ENCODE measurements around the gene CRLF1. TPM values are rescaled to one million over a fixed set of nuclear protein-coding genes. Genes with fewer than 3 reads are reported as not detected.

Gene CRLF1
- polyA plus RNA-seq, 3 donors: 0.19 TPM; not detected in 2

DNA sequence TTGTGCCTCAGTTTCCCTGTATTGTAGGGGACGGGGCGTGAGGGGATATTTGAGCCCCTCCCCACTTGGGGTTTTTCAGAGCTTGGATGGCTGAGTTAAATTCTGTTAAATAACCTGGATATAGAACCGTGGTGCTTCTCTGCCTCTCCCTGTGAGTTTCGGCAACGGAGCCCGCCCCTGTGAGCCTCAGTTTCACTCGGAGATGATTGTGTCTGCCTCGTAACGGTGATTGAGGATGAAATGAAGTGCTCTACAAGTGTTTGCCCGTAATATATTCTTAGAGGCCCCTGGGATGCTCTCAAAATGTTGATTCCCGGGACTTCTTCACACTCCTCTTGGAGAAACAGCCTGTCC, 48.4 kb downstream of the CRLF1 start:
- H3K79me2 ChIP-seq (ENCODE audit: insufficient read depth, low read length): peaks cover 38% of the 10 kb centered on the region
- no peaks in the 10 kb centered on the region for H3K27me3 ChIP-seq (ENCODE audit: control insufficient read depth in 2 of 2, insufficient read depth in 2 of 2, low read length in 2 of 2)
- intact Hi-C loops (cut with micrococcal nuclease): loop anchor here in 1 of 2 donors (5.0 kb wide), 1 partner anchor 36 kb away; the partner anchor contains the start of gene ELL
- peaks cover 16 to 19% of the 10 kb centered on the region in 2 donors for H3K36me3 ChIP-seq (replicated peaks in 1 of 2; ENCODE audit: control insufficient read depth in 1 of 2, insufficient read depth in 2 of 2, low read length in 2 of 2)
- 7% methylated on average over 9 of the region's 11 CpGs for WGBS (ENCODE audit: insufficient coverage)
- H3K4me3 ChIP-seq (replicated peaks in 1 of 3; ENCODE audit: low read depth in 2 of 3, low read length in 3 of 3): peak overlapping the region; percentile 75 to 96 (median 95)
- peak overlapping the region; percentile 95 for H3K9ac ChIP-seq (ENCODE audit: insufficient read depth, low read length, poor library complexity, severe bottlenecking)
- H3K27ac Mint-ChIP-seq: peak overlapping the region; percentile 93 to 97 (median 95)
- peak overlapping the region; percentile 69 to 97 for H3K27ac ChIP-seq (ENCODE audit: low read depth in 1 of 2, low read length in 2 of 2)
- peaks cover 17 to 19% of the 10 kb centered on the region in 2 donors for H3K36me3 Mint-ChIP-seq
- H3K4me1 Mint-ChIP-seq: peaks cover 16% of the 10 kb centered on the region
- no peaks in the 10 kb centered on the region for H4K20me1 ChIP-seq (ENCODE audit: insufficient read depth, low read length)
- no peaks in the 10 kb centered on the region for H3K9me3 Mint-ChIP-seq
- peaks cover 14 to 17% of the 10 kb centered on the region in 2 donors for H3K4me1 ChIP-seq (ENCODE audit: control insufficient read depth in 1 of 2, insufficient read depth in 2 of 2, low read length in 2 of 2)
- H3K27me3 Mint-ChIP-seq (ENCODE audit: low read depth in 3 of 3): peaks cover 0 to 3% (median 0%) of the 10 kb centered on the region in 3 donors
- H3K4me3 Mint-ChIP-seq: peak overlapping the region; percentile 88 to 90
- TF ChIP-seq, protein P1, sequence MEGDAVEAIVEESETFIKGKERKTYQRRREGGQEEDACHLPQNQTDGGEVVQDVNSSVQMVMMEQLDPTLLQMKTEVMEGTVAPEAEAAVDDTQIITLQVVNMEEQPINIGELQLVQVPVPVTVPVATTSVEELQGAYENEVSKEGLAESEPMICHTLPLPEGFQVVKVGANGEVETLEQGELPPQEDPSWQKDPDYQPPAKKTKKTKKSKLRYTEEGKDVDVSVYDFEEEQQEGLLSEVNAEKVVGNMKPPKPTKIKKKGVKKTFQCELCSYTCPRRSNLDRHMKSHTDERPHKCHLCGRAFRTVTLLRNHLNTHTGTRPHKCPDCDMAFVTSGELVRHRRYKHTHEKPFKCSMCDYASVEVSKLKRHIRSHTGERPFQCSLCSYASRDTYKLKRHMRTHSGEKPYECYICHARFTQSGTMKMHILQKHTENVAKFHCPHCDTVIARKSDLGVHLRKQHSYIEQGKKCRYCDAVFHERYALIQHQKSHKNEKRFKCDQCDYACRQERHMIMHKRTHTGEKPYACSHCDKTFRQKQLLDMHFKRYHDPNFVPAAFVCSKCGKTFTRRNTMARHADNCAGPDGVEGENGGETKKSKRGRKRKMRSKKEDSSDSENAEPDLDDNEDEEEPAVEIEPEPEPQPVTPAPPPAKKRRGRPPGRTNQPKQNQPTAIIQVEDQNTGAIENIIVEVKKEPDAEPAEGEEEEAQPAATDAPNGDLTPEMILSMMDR (IDR thresholded peaks at IDR 0.05): no peak
- peak overlapping the region; percentile 68 for H2AFZ ChIP-seq (ENCODE audit: insufficient read depth, low read depth, low read length, poor library complexity, severe bottlenecking)
- no peak for DNase-seq
- H3K4me2 ChIP-seq (replicated peaks; ENCODE audit: extremely low read depth, low read length, poor library complexity, severe bottlenecking): peak overlapping the region; percentile 100
- H3K9me3 ChIP-seq (replicated peaks in 1 of 2; ENCODE audit: control insufficient read depth in 1 of 2, insufficient read depth in 1 of 2, low read length in 2 of 2): no peaks in the 10 kb centered on the region

DNA sequence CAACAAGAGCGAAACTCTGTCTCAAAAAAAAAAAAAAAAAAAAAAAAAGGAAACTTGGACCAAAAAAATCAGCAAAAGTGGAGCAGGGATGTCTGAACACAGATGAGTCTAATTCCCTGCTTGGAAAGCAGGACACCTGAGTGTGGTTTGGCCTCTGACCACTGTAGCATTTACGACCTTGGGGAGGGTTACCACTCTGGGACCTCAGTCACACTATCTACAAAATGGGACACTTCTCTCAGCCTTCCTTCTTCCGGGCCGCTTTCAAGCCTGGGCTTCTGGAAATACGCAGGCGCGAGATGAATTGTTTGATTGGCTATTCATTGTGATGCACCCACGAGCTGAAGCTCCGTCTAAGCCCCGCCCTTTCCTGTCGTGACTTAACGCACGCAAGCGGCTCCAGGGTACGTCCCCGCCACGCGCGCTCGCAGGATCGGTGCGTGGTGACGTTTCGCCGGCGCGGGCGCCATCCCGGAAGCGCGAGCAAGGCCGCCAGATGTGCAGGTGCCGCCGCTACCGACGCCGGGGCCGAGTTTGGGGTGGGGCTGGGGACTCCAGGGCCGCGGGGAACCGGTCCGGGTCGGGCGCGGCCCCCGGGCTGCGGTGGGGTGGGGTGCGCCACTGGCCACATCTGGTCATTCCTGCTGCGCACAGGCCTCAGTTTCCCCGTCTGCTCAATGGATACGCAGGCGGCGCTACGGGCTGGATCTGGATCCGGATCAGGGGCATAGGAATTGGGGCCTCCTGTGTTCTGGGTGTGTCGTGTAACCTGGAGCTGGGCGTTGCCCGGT, 49.0 kb downstream of the CRLF1 start, which contains the start of gene KXD1:
Gene KXD1 (plus strand): TSS at position 460 of the 791 bp plus-strand sequence. CDS start 4,187 bp downstream, outside the sequence.
- 2% methylated on average over 55 of the region's 58 CpGs for WGBS (ENCODE audit: insufficient coverage)
- Histone ChIP-seq H2AFZ (ENCODE audit: insufficient read depth, low read depth, low read length, poor library complexity, severe bottlenecking) (peak within 1 kb of the TSS; percentile 68), H3K36me3 (replicated peaks in 1 of 2; ENCODE audit: control insufficient read depth in 1 of 2, insufficient read depth in 2 of 2, low read length in 2 of 2) (peaks cover 11 to 13% of the 10 kb centered on the region in 2 donors), H3K27ac (ENCODE audit: low read depth in 1 of 2, low read length in 2 of 2) (peak within 1 kb of the TSS; percentile 69 to 97), H3K9me3 (replicated peaks in 1 of 2; ENCODE audit: control insufficient read depth in 1 of 2, insufficient read depth in 1 of 2, low read length in 2 of 2) (no peaks in the 10 kb centered on the region), H3K4me1 (ENCODE audit: control insufficient read depth in 1 of 2, insufficient read depth in 2 of 2, low read length in 2 of 2) (peaks cover 14 to 17% of the 10 kb centered on the region in 2 donors), H3K79me2 (ENCODE audit: insufficient read depth, low read length) (peaks cover 38% of the 10 kb centered on the region), H3K4me3 (replicated peaks in 1 of 3; ENCODE audit: low read depth in 2 of 3, low read length in 3 of 3) (peak within 1 kb of the TSS; percentile 75 to 96 (median 95)), H3K27me3 (ENCODE audit: control insufficient read depth in 2 of 2, insufficient read depth in 2 of 2, low read length in 2 of 2) (no peaks in the 10 kb centered on the region), H3K9ac (ENCODE audit: insufficient read depth, low read length, poor library complexity, severe bottlenecking) (peak within 1 kb of the TSS; percentile 95), H3K4me2 (replicated peaks; ENCODE audit: extremely low read depth, low read length, poor library complexity, severe bottlenecking) (peak within 1 kb of the TSS; percentile 100), H4K20me1 (ENCODE audit: insufficient read depth, low read length) (no peaks in the 10 kb centered on the region)
- H3K4me3 Mint-ChIP-seq: peak within 1 kb of the TSS; percentile 88 to 90
- H3K27ac Mint-ChIP-seq: peak within 1 kb of the TSS; percentile 93 to 97 (median 95)
- peaks cover 16% of the 10 kb centered on the region for H3K4me1 Mint-ChIP-seq
- peak; percentile 99 to 100 (median 100) for DNase-seq
- no peaks in the 10 kb centered on the region for H3K9me3 Mint-ChIP-seq
- intact Hi-C loops (cut with micrococcal nuclease): loop anchor here (1.0 to 5.0 kb wide), 4 partner anchors 13 to 35 kb away; partner anchors contain the start of genes ELL (in 2 of the 2) and UBA52 (in 1 of the 2)
- H3K27me3 Mint-ChIP-seq (ENCODE audit: low read depth in 3 of 3): peaks cover 0 to 3% (median 0%) of the 10 kb centered on the region in 3 donors
- TF ChIP-seq, protein P1 (IDR thresholded peaks at IDR 0.05): no peak
- H3K36me3 Mint-ChIP-seq: peaks cover 11 to 13% of the 10 kb centered on the region in 2 donors

Measured in CD14-positive monocyte (primary cell).